ENCODE measurements around the gene FAM229B.

- TF ChIP-seq EZH2 (IDR thresholded peaks at IDR 0.05) (no peak), EZH2phosphoT487 (IDR thresholded peaks at IDR 0.05) (no peak)
Measured at GRCh38 chr6:112148103-112148502, 60.7 kb downstream of the FAM229B start.

All from neural progenitor cell (in vitro differentiated cells).